Mammary epithelial cell (primary cell): ENCODE results near the gene FILIP1L.

ENCODE experiments used
- EZH2 ChIP-seq: IDR thresholded peaks from 2 replicates; pipeline ENCODE4 v1.6.1; 2012; ENCODE audit warnings: low read length, inconsistent platforms, borderline replicate concordance
- TF ChIP-seq, protein P1 (sequence below), 2 donors: IDR thresholded peaks in 1 of 2; conservative IDR thresholded peaks in 1 of 2; 2 replicates each; pipeline ENCODE4 v1.5.1; 2011 to 2012; ENCODE audit warnings: inconsistent platforms in 2 of 2, low read length in 2 of 2, mild to moderate bottlenecking in 2 of 2, control low read depth in 1 of 2, low read depth in 1 of 2; ENCODE audit not compliant: insufficient read depth in 1 of 2; ENCODE audit errors: extremely low read depth in 1 of 2

DNA sequence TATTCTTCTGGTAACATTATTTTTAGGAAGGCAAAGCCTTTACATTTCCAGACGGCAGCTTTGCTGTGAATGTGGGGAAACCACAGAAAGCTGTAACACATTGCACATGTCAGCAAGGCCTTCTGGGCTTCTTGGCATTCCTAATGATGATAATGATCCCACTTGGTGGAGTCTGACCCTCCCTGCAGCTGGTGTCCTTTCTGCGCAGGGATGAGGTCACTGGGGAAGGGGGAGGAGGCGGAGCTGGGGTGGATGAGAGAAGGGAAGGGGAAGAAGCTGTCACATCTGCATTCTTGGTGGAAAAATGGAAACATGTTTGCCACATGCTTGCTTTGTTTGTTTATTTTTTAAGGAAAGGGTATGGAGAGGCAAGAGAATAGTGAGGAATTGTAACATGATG, 68.6 kb downstream of the FILIP1L start:
- no peak for TF ChIP-seq EZH2
- TF ChIP-seq, protein P1, sequence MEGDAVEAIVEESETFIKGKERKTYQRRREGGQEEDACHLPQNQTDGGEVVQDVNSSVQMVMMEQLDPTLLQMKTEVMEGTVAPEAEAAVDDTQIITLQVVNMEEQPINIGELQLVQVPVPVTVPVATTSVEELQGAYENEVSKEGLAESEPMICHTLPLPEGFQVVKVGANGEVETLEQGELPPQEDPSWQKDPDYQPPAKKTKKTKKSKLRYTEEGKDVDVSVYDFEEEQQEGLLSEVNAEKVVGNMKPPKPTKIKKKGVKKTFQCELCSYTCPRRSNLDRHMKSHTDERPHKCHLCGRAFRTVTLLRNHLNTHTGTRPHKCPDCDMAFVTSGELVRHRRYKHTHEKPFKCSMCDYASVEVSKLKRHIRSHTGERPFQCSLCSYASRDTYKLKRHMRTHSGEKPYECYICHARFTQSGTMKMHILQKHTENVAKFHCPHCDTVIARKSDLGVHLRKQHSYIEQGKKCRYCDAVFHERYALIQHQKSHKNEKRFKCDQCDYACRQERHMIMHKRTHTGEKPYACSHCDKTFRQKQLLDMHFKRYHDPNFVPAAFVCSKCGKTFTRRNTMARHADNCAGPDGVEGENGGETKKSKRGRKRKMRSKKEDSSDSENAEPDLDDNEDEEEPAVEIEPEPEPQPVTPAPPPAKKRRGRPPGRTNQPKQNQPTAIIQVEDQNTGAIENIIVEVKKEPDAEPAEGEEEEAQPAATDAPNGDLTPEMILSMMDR (conservative IDR thresholded peaks at IDR 0.05 in 1 of 2, IDR thresholded peaks at IDR 0.05 in 1 of 2; ENCODE audit: extremely low read depth in 1 of 2, insufficient read depth in 1 of 2, low read depth in 1 of 2, low read length in 2 of 2): no peak
